ENCODE measurements around the gene HABP2. TPM values are rescaled to one million over a fixed set of nuclear protein-coding genes. Genes with fewer than 3 reads are reported as not detected.

Gene HABP2
- polyA plus RNA-seq, 3 donors, result not detected

DNA sequence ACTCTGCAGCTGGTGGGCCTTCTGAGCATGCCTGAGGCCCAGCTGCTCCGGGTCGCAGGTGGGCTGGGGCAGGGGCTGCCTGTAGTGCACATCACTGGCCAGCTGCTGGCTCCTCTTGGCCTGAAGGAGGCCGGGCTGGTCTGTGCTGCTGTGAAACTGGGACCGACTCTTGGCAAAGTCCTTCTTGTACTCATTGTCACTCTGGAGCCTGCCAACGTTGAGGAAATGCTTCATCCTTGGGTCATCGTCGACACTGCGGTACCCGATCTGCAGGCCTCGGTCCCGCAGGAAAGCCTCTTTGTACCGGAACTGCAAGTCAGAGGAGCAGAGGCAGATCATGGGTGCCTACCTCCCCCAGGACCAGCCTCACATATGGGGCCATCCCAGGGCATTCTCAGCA is 37.7 kb downstream of the HABP2 start:
- WGBS (ENCODE audit: insufficient coverage), result 89% methylated on average over 12 of the region's 12 CpGs
- no peaks in the 10 kb centered on the region for H3K4me1 Mint-ChIP-seq
- Histone ChIP-seq H3K27ac (ENCODE audit: low read depth in 1 of 2, low read length in 2 of 2) (no peak overlapping the region), H3K9me3 (replicated peaks in 1 of 2; ENCODE audit: control insufficient read depth in 1 of 2, insufficient read depth in 1 of 2, low read length in 2 of 2) (no peaks in the 10 kb centered on the region), H3K79me2 (ENCODE audit: insufficient read depth, low read length) (no peaks in the 10 kb centered on the region), H3K4me2 (replicated peaks; ENCODE audit: extremely low read depth, low read length, poor library complexity, severe bottlenecking) (no peak overlapping the region), H4K20me1 (ENCODE audit: insufficient read depth, low read length) (no peaks in the 10 kb centered on the region), H3K4me3 (replicated peaks in 1 of 3; ENCODE audit: low read depth in 2 of 3, low read length in 3 of 3) (no peak overlapping the region), H3K4me1 (ENCODE audit: control insufficient read depth in 1 of 2, insufficient read depth in 2 of 2, low read length in 2 of 2) (no peaks in the 10 kb centered on the region), H3K9ac (ENCODE audit: insufficient read depth, low read length, poor library complexity, severe bottlenecking) (no peak overlapping the region), H3K36me3 (replicated peaks in 1 of 2; ENCODE audit: control insufficient read depth in 1 of 2, insufficient read depth in 2 of 2, low read length in 2 of 2) (no peaks in the 10 kb centered on the region), H3K27me3 (ENCODE audit: control insufficient read depth in 2 of 2, insufficient read depth in 2 of 2, low read length in 2 of 2) (no peaks in the 10 kb centered on the region), H2AFZ (ENCODE audit: insufficient read depth, low read depth, low read length, poor library complexity, severe bottlenecking) (no peak overlapping the region)
- no peak overlapping the region for H3K27ac Mint-ChIP-seq
- no peak for DNase-seq
- H3K9me3 Mint-ChIP-seq, result no peaks in the 10 kb centered on the region
- no peaks in the 10 kb centered on the region for H3K36me3 Mint-ChIP-seq
- intact Hi-C loops (cut with micrococcal nuclease), result no loop called here
- H3K27me3 Mint-ChIP-seq (ENCODE audit: low read depth in 3 of 3), result peaks cover 0 to 5% (median 0%) of the 10 kb centered on the region in 3 donors
- TF ChIP-seq, protein P1, sequence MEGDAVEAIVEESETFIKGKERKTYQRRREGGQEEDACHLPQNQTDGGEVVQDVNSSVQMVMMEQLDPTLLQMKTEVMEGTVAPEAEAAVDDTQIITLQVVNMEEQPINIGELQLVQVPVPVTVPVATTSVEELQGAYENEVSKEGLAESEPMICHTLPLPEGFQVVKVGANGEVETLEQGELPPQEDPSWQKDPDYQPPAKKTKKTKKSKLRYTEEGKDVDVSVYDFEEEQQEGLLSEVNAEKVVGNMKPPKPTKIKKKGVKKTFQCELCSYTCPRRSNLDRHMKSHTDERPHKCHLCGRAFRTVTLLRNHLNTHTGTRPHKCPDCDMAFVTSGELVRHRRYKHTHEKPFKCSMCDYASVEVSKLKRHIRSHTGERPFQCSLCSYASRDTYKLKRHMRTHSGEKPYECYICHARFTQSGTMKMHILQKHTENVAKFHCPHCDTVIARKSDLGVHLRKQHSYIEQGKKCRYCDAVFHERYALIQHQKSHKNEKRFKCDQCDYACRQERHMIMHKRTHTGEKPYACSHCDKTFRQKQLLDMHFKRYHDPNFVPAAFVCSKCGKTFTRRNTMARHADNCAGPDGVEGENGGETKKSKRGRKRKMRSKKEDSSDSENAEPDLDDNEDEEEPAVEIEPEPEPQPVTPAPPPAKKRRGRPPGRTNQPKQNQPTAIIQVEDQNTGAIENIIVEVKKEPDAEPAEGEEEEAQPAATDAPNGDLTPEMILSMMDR (IDR thresholded peaks at IDR 0.05), result no peak
- no peak overlapping the region for H3K4me3 Mint-ChIP-seq

DNA sequence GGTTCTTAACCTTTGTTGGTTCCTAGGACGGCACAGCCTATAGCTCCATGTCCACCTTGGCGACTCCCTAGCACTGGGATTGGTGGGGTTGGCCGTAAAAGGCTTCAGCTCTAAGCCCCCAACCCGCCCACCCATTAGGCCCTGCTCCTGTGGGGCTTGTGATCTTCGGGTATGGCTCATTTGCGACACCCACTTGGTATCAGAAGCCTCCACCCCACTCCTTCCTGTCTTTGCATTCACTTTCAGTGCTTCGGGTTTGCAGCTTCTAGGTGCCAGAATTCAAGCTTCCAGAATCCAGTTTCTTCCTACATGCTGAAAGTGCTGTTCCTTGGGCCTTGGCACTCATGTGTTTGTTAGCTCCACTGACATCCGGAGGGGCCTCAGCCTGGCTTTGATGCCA is 39.5 kb downstream of the HABP2 start:
- Mint-ChIP-seq H3K36me3 (no peaks in the 10 kb centered on the region), H3K27me3 (ENCODE audit: low read depth in 3 of 3) (peaks cover 0 to 5% (median 0%) of the 10 kb centered on the region in 3 donors), H3K9me3 (no peaks in the 10 kb centered on the region), H3K4me1 (peaks cover 1% of the 10 kb centered on the region), H3K27ac (no peak overlapping the region), H3K4me3 (no peak overlapping the region)
- H3K36me3 ChIP-seq (replicated peaks in 1 of 2; ENCODE audit: control insufficient read depth in 1 of 2, insufficient read depth in 2 of 2, low read length in 2 of 2), result no peaks in the 10 kb centered on the region
- DNase-seq, result no peak
- H2AFZ ChIP-seq (ENCODE audit: insufficient read depth, low read depth, low read length, poor library complexity, severe bottlenecking), result no peak overlapping the region
- no peaks in the 10 kb centered on the region for H3K4me1 ChIP-seq (ENCODE audit: control insufficient read depth in 1 of 2, insufficient read depth in 2 of 2, low read length in 2 of 2)
- no peaks in the 10 kb centered on the region for H4K20me1 ChIP-seq (ENCODE audit: insufficient read depth, low read length)
- WGBS (ENCODE audit: insufficient coverage), result 70% methylated on average over 4 of the region's 8 CpGs
- H3K27ac ChIP-seq (ENCODE audit: low read depth in 1 of 2, low read length in 2 of 2), result no peak overlapping the region
- H3K4me2 ChIP-seq (replicated peaks; ENCODE audit: extremely low read depth, low read length, poor library complexity, severe bottlenecking), result no peak overlapping the region
- no peaks in the 10 kb centered on the region for H3K27me3 ChIP-seq (ENCODE audit: control insufficient read depth in 2 of 2, insufficient read depth in 2 of 2, low read length in 2 of 2)
- TF ChIP-seq, protein P1 (IDR thresholded peaks at IDR 0.05), result no peak
- no peak overlapping the region for H3K4me3 ChIP-seq (replicated peaks in 1 of 3; ENCODE audit: low read depth in 2 of 3, low read length in 3 of 3)
- no peak overlapping the region for H3K9ac ChIP-seq (ENCODE audit: insufficient read depth, low read length, poor library complexity, severe bottlenecking)
- no peaks in the 10 kb centered on the region for H3K9me3 ChIP-seq (replicated peaks in 1 of 2; ENCODE audit: control insufficient read depth in 1 of 2, insufficient read depth in 1 of 2, low read length in 2 of 2)
- no peaks in the 10 kb centered on the region for H3K79me2 ChIP-seq (ENCODE audit: insufficient read depth, low read length)
- intact Hi-C loops (cut with micrococcal nuclease), result no loop called here

Measured in CD14-positive monocyte (primary cell).